DMS153 treated with DMSO at 0.1 percent for 48 hours (cell line): ENCODE results near the gene PRAMEF13.
"Not testable (repeated sequence)": the region's sequence is repeated elsewhere in the genome, so short reads cannot be mapped to it uniquely, and the experiment has no call there.

ENCODE experiments used
- DNase-seq: peaks from one replicate; lab custom pipeline; 2025; ENCODE audit not compliant: unreplicated experiment; lab: John Stamatoyannopoulos, UW

Gene PRAMEF13

DNA sequence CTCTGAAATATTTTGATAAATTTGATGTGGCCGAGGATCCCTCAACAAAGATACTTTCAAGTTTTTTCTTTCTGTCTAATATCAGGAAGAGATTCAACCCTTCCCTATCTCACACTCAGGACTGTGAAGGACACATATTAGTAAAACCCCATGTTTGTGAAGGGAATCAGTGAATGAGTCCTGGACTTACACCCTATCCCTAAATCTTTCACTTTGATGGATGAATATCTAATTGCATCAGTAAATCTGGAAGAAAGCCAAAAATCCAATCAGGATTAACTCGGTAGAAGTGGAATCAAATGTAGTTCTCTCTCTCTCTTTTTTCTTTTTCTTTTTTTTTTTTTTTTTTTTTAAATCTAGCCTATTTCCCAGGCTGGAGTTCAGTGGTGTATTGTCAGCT is 29.7 kb downstream of the PRAMEF13 start, which contains the start of gene PRAMEF9:
Gene PRAMEF9 (plus strand): TSS at position 301 of the 400 bp plus-strand sequence. CDS start 3,433 bp downstream, outside the sequence.
- DNase-seq = not testable (repeated sequence)

DNA sequence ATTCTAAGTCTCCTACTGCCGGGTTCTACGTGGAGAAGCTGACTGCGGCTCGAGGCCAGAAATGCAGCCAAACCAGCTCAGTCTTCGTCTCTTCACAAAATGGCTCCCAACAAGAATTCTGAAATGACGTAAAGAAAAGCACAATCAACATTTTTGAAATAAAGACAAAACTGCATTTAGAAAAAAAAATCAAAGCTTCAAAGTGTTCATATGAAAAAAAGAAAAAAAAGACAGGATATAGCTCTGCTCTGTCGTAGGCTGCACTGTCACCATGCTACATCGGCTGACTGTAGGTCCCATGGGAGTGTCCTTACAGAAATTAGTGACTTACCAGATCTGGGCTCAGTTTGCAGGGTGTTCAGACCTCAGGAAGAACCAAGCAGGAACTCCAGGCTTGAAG is 35.7 kb downstream of the PRAMEF13 start, which contains the start of gene HNRNPCL4:
Gene HNRNPCL4 (minus strand): TSS at position 101 of the 400 bp plus-strand sequence. CDS start 164 bp downstream, outside the sequence.
- not testable (repeated sequence) for DNase-seq

DNA sequence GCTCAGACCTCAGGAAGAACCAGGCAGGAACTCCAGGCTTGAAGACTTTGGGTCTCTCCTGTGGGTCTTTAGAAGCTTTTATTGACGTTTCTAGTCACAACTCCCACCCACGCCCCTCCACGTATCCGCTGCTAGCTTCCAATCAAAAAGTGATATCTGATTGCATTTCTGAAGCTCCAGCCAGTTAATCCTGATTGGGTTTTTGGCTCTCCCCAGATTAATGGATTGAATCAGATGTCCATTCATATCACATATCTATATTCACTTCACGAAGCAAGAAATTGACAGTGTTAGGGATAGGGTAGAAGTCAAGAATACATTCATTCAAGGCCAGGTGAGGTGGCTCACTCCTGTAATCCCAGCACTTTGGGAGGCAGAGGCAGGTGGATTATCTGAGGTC is 45.3 kb downstream of the PRAMEF13 start, which contains the start of gene PRAMEF26:
Gene PRAMEF26 (minus strand): TSS at position 101 of the 400 bp plus-strand sequence. CDS start 2,914 bp downstream, outside the sequence.
- not testable (repeated sequence) for DNase-seq
